Sigmoid colon (tissue), 4 donors: ENCODE data around the gene RNF123.

Experiments used
- EP300 ChIP-seq, 4 donors: sonication (generic); formaldehyde crosslinking; IDR thresholded peaks; one replicate each; pipeline ENCODE4 v1.6.1; 2017; ENCODE audit warnings: antibody characterized with exemption in 4 of 4
- POLR2A ChIP-seq, 2 donors: fragments of 450-650 bp; IDR thresholded peaks; one replicate each; pipeline ENCODE4 v1.6.1; 2016; ENCODE audit warnings: antibody characterized with exemption in 2 of 2, mild to moderate bottlenecking in 2 of 2, moderate library complexity in 2 of 2
- POLR2AphosphoS5 ChIP-seq, 4 donors: sonication (generic); formaldehyde crosslinking; IDR thresholded peaks; one replicate each; pipeline ENCODE4 v1.6.1; 2017; ENCODE audit warnings: antibody characterized with exemption in 4 of 4
- TF ChIP-seq, protein P1 (sequence below), 4 experiments: fragments of 450-650 bp in 3 of 4; fragments of 200-600 bp in 1 of 4; IDR thresholded peaks; one replicate each; pipeline ENCODE4 v1.5.1; 2016 to 2019; ENCODE audit warnings: antibody characterized with exemption in 4 of 4, mild to moderate bottlenecking in 3 of 4, moderate library complexity in 2 of 4

DNA sequence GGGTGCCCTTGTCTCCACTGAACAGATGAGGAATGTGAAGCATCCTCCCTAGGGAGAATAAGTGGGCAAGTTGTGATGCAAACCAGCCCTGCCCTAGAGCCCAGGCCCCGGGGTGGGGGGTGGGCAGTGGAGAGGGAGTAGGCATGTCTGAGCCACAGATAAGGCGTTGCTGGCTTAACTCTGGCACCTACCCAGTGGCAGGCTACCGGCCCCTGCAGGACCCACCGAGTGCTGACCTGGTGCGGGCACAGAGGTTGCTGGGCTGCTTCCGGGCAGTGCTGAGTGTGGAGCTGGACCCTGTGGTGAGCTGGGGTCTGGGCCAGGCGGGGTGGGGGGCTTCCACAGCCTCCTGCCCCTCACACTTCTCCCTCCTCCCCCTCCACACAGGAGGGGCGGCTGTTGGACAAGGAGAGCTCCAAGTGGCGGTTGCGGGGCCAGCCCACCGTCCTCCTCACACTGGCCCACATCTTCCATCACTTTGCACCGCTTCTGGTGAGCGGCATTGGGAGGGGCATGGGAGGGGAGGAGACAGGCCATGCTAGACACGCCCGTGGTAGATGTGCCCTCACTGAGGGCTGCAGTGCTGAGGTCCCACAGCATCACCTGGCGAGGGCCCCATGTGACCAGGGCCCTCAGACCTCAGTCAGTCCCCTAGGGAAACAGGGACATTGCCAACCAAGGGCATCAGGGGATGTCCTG, 10.1 kb downstream of the RNF123 start:
- TF ChIP-seq POLR2A (IDR thresholded peaks at IDR 0.05) (no peak), EP300 (IDR thresholded peaks at IDR 0.05) (no peak), POLR2AphosphoS5 (IDR thresholded peaks at IDR 0.05) (no peak)
- TF ChIP-seq, protein P1, sequence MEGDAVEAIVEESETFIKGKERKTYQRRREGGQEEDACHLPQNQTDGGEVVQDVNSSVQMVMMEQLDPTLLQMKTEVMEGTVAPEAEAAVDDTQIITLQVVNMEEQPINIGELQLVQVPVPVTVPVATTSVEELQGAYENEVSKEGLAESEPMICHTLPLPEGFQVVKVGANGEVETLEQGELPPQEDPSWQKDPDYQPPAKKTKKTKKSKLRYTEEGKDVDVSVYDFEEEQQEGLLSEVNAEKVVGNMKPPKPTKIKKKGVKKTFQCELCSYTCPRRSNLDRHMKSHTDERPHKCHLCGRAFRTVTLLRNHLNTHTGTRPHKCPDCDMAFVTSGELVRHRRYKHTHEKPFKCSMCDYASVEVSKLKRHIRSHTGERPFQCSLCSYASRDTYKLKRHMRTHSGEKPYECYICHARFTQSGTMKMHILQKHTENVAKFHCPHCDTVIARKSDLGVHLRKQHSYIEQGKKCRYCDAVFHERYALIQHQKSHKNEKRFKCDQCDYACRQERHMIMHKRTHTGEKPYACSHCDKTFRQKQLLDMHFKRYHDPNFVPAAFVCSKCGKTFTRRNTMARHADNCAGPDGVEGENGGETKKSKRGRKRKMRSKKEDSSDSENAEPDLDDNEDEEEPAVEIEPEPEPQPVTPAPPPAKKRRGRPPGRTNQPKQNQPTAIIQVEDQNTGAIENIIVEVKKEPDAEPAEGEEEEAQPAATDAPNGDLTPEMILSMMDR (IDR thresholded peaks at IDR 0.05), result no peak
